ENCODE data around the gene ZNF768.

The ZNF768 gene

GRCh38 chr16:30491744-30492308 lies 34.5 kb downstream of the ZNF768 start:
- H3K79me2 ChIP-seq (ENCODE audit: insufficient read depth, low read depth), result no peaks in the 10 kb centered on the region
- no peak overlapping the region for H3K27ac ChIP-seq
- H3K4me3 ChIP-seq (IDR thresholded peaks at IDR 0.05; ENCODE audit: insufficient read depth, low read depth, low read length), result no peak overlapping the region
- H3K27me3 ChIP-seq (ENCODE audit: insufficient read depth, low read depth), result no peaks in the 10 kb centered on the region
- no peaks in the 10 kb centered on the region for H4K20me1 ChIP-seq (ENCODE audit: insufficient read depth)
- no peak overlapping the region for H3K4me2 ChIP-seq
- no peak for TF ChIP-seq CTCF (conservative IDR thresholded peaks at IDR 0.05; ENCODE audit: low read depth, low read length)
- no peak overlapping the region for H3K9ac ChIP-seq
- no peaks in the 10 kb centered on the region for H3K36me3 ChIP-seq (ENCODE audit: insufficient read depth)
- no peaks in the 10 kb centered on the region for H3K4me1 ChIP-seq (ENCODE audit: low read depth, poor library complexity, severe bottlenecking)
- H2AFZ ChIP-seq (ENCODE audit: low read depth), result no peak overlapping the region

DNA sequence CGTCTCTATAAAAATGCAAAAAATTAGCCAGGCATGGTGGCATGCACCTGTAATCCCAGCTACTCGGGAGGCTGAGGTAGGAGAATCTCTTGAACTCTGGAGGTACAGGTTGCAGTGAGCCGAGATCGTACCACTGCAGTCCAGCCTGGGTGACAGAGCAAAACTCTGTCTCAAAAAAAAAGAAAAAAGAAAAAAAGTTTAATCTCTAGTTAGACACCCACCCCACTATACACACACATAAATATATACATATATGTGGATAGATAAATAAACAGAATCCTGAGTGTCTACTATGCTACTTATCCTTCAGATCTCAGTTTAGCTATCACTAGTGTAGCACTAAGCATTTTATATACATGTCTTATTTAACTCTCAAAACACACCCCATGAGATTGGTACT lies 35.1 kb downstream of the ZNF768 start:
- Histone ChIP-seq H3K27me3 (ENCODE audit: insufficient read depth, low read depth) (no peaks in the 10 kb centered on the region), H3K4me3 (IDR thresholded peaks at IDR 0.05; ENCODE audit: insufficient read depth, low read depth, low read length) (no peak overlapping the region), H3K36me3 (ENCODE audit: insufficient read depth) (no peaks in the 10 kb centered on the region), H3K4me1 (ENCODE audit: low read depth, poor library complexity, severe bottlenecking) (no peaks in the 10 kb centered on the region), H3K27ac (no peak overlapping the region), H3K79me2 (ENCODE audit: insufficient read depth, low read depth) (no peaks in the 10 kb centered on the region), H4K20me1 (ENCODE audit: insufficient read depth) (no peaks in the 10 kb centered on the region), H3K4me2 (no peak overlapping the region), H2AFZ (ENCODE audit: low read depth) (no peak overlapping the region), H3K9ac (no peak overlapping the region)
- TF ChIP-seq CTCF (conservative IDR thresholded peaks at IDR 0.05; ENCODE audit: low read depth, low read length), result no peak

DNA sequence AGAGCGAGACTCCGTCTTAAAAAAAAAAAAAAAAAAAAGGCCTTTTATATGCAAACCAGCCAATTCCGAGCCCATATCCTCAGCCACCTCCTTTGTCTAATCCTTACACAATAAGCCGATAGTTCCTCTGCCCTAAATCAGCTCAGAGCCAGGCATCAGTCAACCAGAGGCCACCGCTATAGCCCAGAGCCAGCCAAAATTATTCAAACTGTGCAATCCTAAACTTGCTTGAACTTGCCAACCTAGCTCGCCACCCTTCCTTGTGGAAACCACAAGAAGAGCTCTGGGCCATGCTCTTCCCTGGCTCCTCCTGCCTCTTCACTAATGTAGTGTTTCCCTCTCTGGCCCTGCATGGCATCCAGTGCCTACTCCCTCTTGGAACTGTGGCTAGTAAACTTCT lies 36.2 kb downstream of the ZNF768 start:
- H3K27ac ChIP-seq, result no peak overlapping the region
- H3K4me3 ChIP-seq (IDR thresholded peaks at IDR 0.05; ENCODE audit: insufficient read depth, low read depth, low read length), result no peak overlapping the region
- no peak for TF ChIP-seq CTCF (conservative IDR thresholded peaks at IDR 0.05; ENCODE audit: low read depth, low read length)
- no peak overlapping the region for H3K4me2 ChIP-seq
- H3K4me1 ChIP-seq (ENCODE audit: low read depth, poor library complexity, severe bottlenecking), result no peaks in the 10 kb centered on the region
- H3K9ac ChIP-seq, result no peak overlapping the region
- no peaks in the 10 kb centered on the region for H3K79me2 ChIP-seq (ENCODE audit: insufficient read depth, low read depth)
- no peak overlapping the region for H2AFZ ChIP-seq (ENCODE audit: low read depth)
- H3K36me3 ChIP-seq (ENCODE audit: insufficient read depth), result no peaks in the 10 kb centered on the region
- no peaks in the 10 kb centered on the region for H3K27me3 ChIP-seq (ENCODE audit: insufficient read depth, low read depth)
- no peaks in the 10 kb centered on the region for H4K20me1 ChIP-seq (ENCODE audit: insufficient read depth)

- no peak for TF ChIP-seq CTCF (conservative IDR thresholded peaks at IDR 0.05; ENCODE audit: low read depth, low read length)
- no peaks in the 10 kb centered on the region for H3K27me3 ChIP-seq (ENCODE audit: insufficient read depth, low read depth)
- no peak overlapping the region for H3K9ac ChIP-seq
- no peaks in the 10 kb centered on the region for H3K79me2 ChIP-seq (ENCODE audit: insufficient read depth, low read depth)
- no peaks in the 10 kb centered on the region for H3K4me1 ChIP-seq (ENCODE audit: low read depth, poor library complexity, severe bottlenecking)
- no peak overlapping the region for H3K27ac ChIP-seq
- H3K4me3 ChIP-seq (IDR thresholded peaks at IDR 0.05; ENCODE audit: insufficient read depth, low read depth, low read length), result no peak overlapping the region
- no peak overlapping the region for H3K4me2 ChIP-seq
- no peaks in the 10 kb centered on the region for H3K36me3 ChIP-seq (ENCODE audit: insufficient read depth)
- H2AFZ ChIP-seq (ENCODE audit: low read depth), result no peak overlapping the region
- no peaks in the 10 kb centered on the region for H4K20me1 ChIP-seq (ENCODE audit: insufficient read depth)
Observed at GRCh38 chr16:30488764-30489605, 37.4 kb downstream of the ZNF768 start.

Data from KMS-11 (cell line).